ENCODE results near the gene INTS1. TPM values are rescaled to one million over a fixed set of nuclear protein-coding genes. Genes with fewer than 3 reads are reported as not detected.

INTS1 gene
- total and polyA plus RNA-seq, 2 experiments from 2014 or later: 35.1 to 111 TPM

- Histone ChIP-seq H3K27ac (ENCODE audit: low read depth) (no peak overlapping the region), H3K4me2 (no peak overlapping the region), H3K4me3 (no peak overlapping the region), H3K27me3 (ENCODE audit: insufficient read depth) (no peaks in the 10 kb centered on the region), H4K20me1 (replicated peaks; ENCODE audit: insufficient read depth) (no peaks in the 10 kb centered on the region), H3K4me1 (ENCODE audit: insufficient read depth) (no peaks in the 10 kb centered on the region), H3K79me2 (replicated peaks; ENCODE audit: insufficient read depth) (no peaks in the 10 kb centered on the region), H2AFZ (no peak overlapping the region), H3K36me3 (ENCODE audit: insufficient read depth) (no peaks in the 10 kb centered on the region), H3K9me2 (ENCODE audit: insufficient read depth) (no peaks in the 10 kb centered on the region), H3F3A (replicated peaks; ENCODE audit: low read depth) (peaks cover 3% of the 10 kb centered on the region; the same call in 1 of the 2 replicates)
- ATAC-seq (no peak), DNase-seq (ENCODE audit: low spot score) (no peak)
- no peak overlapping the region for H3K4me3 Mint-ChIP-seq
- no peak for TF ChIP-seq ZNF114 (CRISPR knock-in tag; IDR thresholded peaks at IDR 0.05)
- no peak for TF ChIP-seq EZH2 (IDR thresholded peaks at IDR 0.05; ENCODE audit: low read depth, unreplicated experiment)
- no peak for TF ChIP-seq ZNF331 (CRISPR knock-in tag; IDR thresholded peaks at IDR 0.05; ENCODE audit: low read depth)
- TF ChIP-seq ETS1 (IDR thresholded peaks at IDR 0.05): no peak
- no peak for TF ChIP-seq POLR2AphosphoS5 (IDR thresholded peaks at IDR 0.05; ENCODE audit: low read depth)
- TF ChIP-seq STAT1 (IDR thresholded peaks at IDR 0.05; ENCODE audit: unreplicated experiment): no peak
- no peak for TF ChIP-seq EZH2phosphoT487 (IDR thresholded peaks at IDR 0.05; ENCODE audit: unreplicated experiment)
- no peak for TF ChIP-seq REST (IDR thresholded peaks at IDR 0.05; ENCODE audit: unreplicated experiment)
- no peak for TF ChIP-seq NANOG (IDR thresholded peaks at IDR 0.05; ENCODE audit: borderline replicate concordance)
- no peak for TF ChIP-seq ZNF462 (CRISPR knock-in tag; IDR thresholded peaks at IDR 0.05)
- TF ChIP-seq CTCF (conservative IDR thresholded peaks at IDR 0.05; ENCODE audit: low read depth in 2 of 2): no peak
- no peak for TF ChIP-seq JUNB (IDR thresholded peaks at IDR 0.05; ENCODE audit: unreplicated experiment)
- TF ChIP-seq CREB1 (CRISPR knock-in tag; IDR thresholded peaks at IDR 0.05; ENCODE audit: low read depth): no peak
- no peaks in the 10 kb centered on the region for H3K9me3 Mint-ChIP-seq
- H3K27me3 Mint-ChIP-seq (ENCODE audit: insufficient read depth, low read depth, poor library complexity): peaks cover 15% of the 10 kb centered on the region
- H3K36me3 Mint-ChIP-seq (ENCODE audit: low read depth): no peaks in the 10 kb centered on the region
- H3K27ac Mint-ChIP-seq: no peak overlapping the region
- peaks cover 2% of the 10 kb centered on the region; the same call in 2 of the 3 replicates for H3K4me1 Mint-ChIP-seq
Observed at GRCh38 chr7:1434165-1434718, 69.9 kb downstream of the INTS1 start.

All from GM23338 (cell line).